Suprapubic skin (tissue), 4 donors: ENCODE measurements around the gene VAT1L. TPM values are rescaled to one million over a fixed set of nuclear protein-coding genes. Genes with fewer than 3 reads are reported as not detected.

Experiments
- DNase-seq, 2 donors: peaks; one replicate each; pipeline ENCODE4 v3.0.0-alpha.2; 2019; ENCODE audit warnings: low spot score in 2 of 2
- H3K27ac ChIP-seq: fragments of 200-600 bp; sonication (generic); one replicate; pipeline ENCODE4 v1.5.1; 2019
- H3K27me3 ChIP-seq: fragments of 200-600 bp; sonication (generic); one replicate; pipeline ENCODE4 v1.5.1; 2019
- H3K36me3 ChIP-seq: fragments of 200-600 bp; sonication (generic); one replicate; pipeline ENCODE4 v1.5.1; 2019
- H3K4me1 ChIP-seq: fragments of 200-600 bp; sonication (generic); one replicate; pipeline ENCODE4 v1.5.1; 2019
- H3K4me3 ChIP-seq: fragments of 200-600 bp; sonication (generic); one replicate; pipeline ENCODE4 v1.5.1; 2019; ENCODE audit warnings: mild to moderate bottlenecking
- H3K9me3 ChIP-seq: fragments of 200-600 bp; sonication (generic); one replicate; pipeline ENCODE4 v1.5.1; 2019
- EP300 ChIP-seq: sonication (generic); formaldehyde crosslinking; IDR thresholded peaks from one replicate; pipeline ENCODE4 v1.6.1; 2017; ENCODE audit warnings: antibody characterized with exemption
- POLR2A ChIP-seq, 2 donors: fragments of 450-650 bp; IDR thresholded peaks; one replicate each; pipeline ENCODE4 v1.6.1; 2017; ENCODE audit warnings: antibody characterized with exemption in 2 of 2, mild to moderate bottlenecking in 2 of 2, moderate library complexity in 2 of 2
- POLR2AphosphoS5 ChIP-seq, 3 donors: sonication (generic); formaldehyde crosslinking; IDR thresholded peaks; one replicate each; pipeline ENCODE4 v1.6.1; 2017; ENCODE audit warnings: antibody characterized with exemption in 3 of 3
- WGBS: methylation state at CpG from one replicate; pipeline ENCODE4 v1.1.5; 2018; 5-methylcytosine and 5-hydroxymethylcytosine counted together
- total RNA-seq, 4 donors: library from RNA; depleted of rRNA; stranded (reverse); fragments of >200 nt; gene quantifications; one replicate each; pipeline ENCODE4 v1.1.0, GENCODE V29; 2016
- TF ChIP-seq, protein P1 (sequence below), 2 donors: fragments of 200-600 bp in 1 of 2; fragments of 450-650 bp in 1 of 2; sonication (generic) in 1 of 2; IDR thresholded peaks; one replicate each; pipeline ENCODE4 v1.5.1; 2016 to 2019; ENCODE audit warnings: antibody characterized with exemption in 2 of 2, mild to moderate bottlenecking in 1 of 2, moderate library complexity in 1 of 2

The VAT1L gene
- total RNA-seq, 4 donors from 2014 or later: 0.15 TPM; not detected in 3

- WGBS: 82% methylated on average over 3 of the region's 3 CpGs
Observed at GRCh38 chr16:77827032-77827431, 38.7 kb downstream of the VAT1L start.

GRCh38 chr16:77833921-77834634, 45.7 kb downstream of the VAT1L start:
- Histone ChIP-seq H3K27ac (no peak overlapping the region), H3K4me1 (no peaks in the 10 kb centered on the region), H3K27me3 (peaks cover 4% of the 10 kb centered on the region), H3K9me3 (no peaks in the 10 kb centered on the region), H3K4me3 (no peak overlapping the region), H3K36me3 (no peaks in the 10 kb centered on the region)
- DNase-seq: no peak
- 78% methylated on average over 10 of the region's 10 CpGs for WGBS
- no peak for TF ChIP-seq POLR2A (IDR thresholded peaks at IDR 0.05)
- no peak for TF ChIP-seq EP300
- TF ChIP-seq, protein P1, sequence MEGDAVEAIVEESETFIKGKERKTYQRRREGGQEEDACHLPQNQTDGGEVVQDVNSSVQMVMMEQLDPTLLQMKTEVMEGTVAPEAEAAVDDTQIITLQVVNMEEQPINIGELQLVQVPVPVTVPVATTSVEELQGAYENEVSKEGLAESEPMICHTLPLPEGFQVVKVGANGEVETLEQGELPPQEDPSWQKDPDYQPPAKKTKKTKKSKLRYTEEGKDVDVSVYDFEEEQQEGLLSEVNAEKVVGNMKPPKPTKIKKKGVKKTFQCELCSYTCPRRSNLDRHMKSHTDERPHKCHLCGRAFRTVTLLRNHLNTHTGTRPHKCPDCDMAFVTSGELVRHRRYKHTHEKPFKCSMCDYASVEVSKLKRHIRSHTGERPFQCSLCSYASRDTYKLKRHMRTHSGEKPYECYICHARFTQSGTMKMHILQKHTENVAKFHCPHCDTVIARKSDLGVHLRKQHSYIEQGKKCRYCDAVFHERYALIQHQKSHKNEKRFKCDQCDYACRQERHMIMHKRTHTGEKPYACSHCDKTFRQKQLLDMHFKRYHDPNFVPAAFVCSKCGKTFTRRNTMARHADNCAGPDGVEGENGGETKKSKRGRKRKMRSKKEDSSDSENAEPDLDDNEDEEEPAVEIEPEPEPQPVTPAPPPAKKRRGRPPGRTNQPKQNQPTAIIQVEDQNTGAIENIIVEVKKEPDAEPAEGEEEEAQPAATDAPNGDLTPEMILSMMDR (IDR thresholded peaks at IDR 0.05): no peak
- no peak for TF ChIP-seq POLR2AphosphoS5 (IDR thresholded peaks at IDR 0.05)

More at GRCh38 chr16:77827032-77827431, 38.7 kb downstream of the VAT1L start:
- no peak for DNase-seq
- Histone ChIP-seq H3K27ac (no peak overlapping the region), H3K4me1 (no peaks in the 10 kb centered on the region), H3K27me3 (peaks cover 4% of the 10 kb centered on the region), H3K36me3 (no peaks in the 10 kb centered on the region), H3K4me3 (no peak overlapping the region), H3K9me3 (no peaks in the 10 kb centered on the region)
- no peak for TF ChIP-seq EP300
- TF ChIP-seq, protein P1 (IDR thresholded peaks at IDR 0.05): no peak

DNA sequence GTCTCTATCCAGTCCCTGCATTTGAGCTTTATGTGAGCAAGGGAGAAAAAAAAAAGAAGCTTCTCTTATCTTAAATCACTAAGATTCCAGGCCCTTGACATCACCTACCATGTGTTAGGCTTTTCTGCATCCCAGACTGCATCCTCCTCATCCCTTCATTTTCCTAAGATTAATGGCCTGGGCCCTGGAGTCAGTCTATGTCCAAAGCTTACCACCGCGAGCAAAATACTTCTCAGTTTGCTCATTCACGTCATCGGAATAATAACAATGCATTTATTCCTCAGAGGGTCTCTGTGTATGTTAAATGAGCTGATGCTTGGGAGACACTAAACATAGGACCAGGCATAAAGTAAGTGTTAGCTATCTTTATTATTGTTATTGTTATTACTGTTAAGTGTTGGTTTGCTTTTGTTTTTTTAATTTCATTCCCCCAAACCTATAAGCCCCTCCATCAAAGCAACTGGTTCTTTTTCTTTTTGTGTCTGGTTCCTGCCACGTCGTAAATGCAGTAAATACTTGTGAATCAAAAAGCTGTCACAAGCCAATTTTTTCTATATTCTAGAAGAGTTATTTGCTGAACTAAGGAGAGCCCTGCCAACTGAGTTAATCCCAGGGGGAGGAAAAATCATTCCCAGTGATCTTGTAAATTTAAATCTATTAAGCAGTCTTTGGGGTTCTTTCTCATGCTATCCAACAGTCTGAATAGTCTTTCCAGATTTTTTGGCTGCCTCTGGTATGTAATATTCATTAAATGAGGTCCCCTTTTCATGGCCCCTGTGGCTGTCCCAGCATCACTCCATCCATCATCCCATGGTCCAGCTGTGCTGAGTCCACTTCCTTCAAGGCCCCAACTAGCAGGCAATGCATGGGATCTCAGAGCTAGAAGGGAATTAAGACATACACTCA, 46.5 kb downstream of the VAT1L start:
- Histone ChIP-seq H3K27me3 (peaks cover 4% of the 10 kb centered on the region), H3K9me3 (no peaks in the 10 kb centered on the region), H3K27ac (no peak overlapping the region), H3K4me3 (no peak overlapping the region), H3K4me1 (no peaks in the 10 kb centered on the region), H3K36me3 (no peaks in the 10 kb centered on the region)
- 66% methylated on average over 6 of the region's 6 CpGs for WGBS
- TF ChIP-seq POLR2A (IDR thresholded peaks at IDR 0.05) (no peak), POLR2AphosphoS5 (IDR thresholded peaks at IDR 0.05) (no peak), EP300 (no peak)
- TF ChIP-seq, protein P1 (IDR thresholded peaks at IDR 0.05): no peak
- no peak for DNase-seq

DNA sequence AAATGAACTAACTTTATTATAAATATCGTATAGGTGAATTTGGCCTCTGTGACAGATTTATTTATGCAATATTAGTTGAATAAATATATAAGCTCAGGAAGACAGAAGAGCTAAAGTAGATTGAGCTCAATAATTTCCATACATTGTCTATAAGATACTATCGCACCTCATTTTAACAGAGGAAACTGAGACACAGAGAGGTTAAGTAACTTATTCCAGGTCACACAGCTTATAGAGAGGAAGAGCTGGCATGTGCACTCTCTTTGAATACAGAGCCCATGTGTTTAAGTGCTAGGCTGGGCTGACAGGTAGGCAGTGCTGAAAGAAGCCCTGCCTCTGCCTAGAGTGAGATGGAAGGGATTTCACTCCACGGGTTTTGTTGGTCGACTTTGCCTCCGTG, 48.4 kb downstream of the VAT1L start:
- H3K9me3 ChIP-seq: no peaks in the 10 kb centered on the region
- H3K27ac ChIP-seq: no peak overlapping the region
- 84% methylated on average over 5 of the region's 5 CpGs for WGBS
- peaks cover 4% of the 10 kb centered on the region for H3K27me3 ChIP-seq
- DNase-seq: no peak
- no peaks in the 10 kb centered on the region for H3K4me1 ChIP-seq
- H3K4me3 ChIP-seq: no peak overlapping the region
- no peaks in the 10 kb centered on the region for H3K36me3 ChIP-seq
- TF ChIP-seq POLR2A (IDR thresholded peaks at IDR 0.05) (no peak), EP300 (no peak), POLR2AphosphoS5 (IDR thresholded peaks at IDR 0.05) (no peak)
- TF ChIP-seq, protein P1 (IDR thresholded peaks at IDR 0.05): no peak
